ENCODE measurements around the gene CXCL16.

GRCh38 chr17:4743216-4743615 lies 3.5 kb upstream of the CXCL16 start:
- TF ChIP-seq SIN3A (IDR thresholded peaks at IDR 0.05; ENCODE audit: low read depth, low read length) (no peak), IRF3 (IDR thresholded peaks at IDR 0.05) (no peak), CTCF (IDR thresholded peaks at IDR 0.05 in 2 of 3, conservative IDR thresholded peaks at IDR 0.05 in 1 of 3; ENCODE audit: control insufficient read depth in 2 of 3, extremely low read depth in 1 of 3, insufficient read depth in 1 of 3, low read depth in 3 of 3, low read length in 3 of 3) (no peak), EGR1 (IDR thresholded peaks at IDR 0.05; ENCODE audit: borderline replicate concordance in 1 of 2, low read depth in 2 of 2, low read length in 2 of 2) (no peak), FOXK2 (IDR thresholded peaks at IDR 0.05) (no peak), CREB1 (IDR thresholded peaks at IDR 0.05; ENCODE audit: low read depth) (no peak), MLLT1 (IDR thresholded peaks at IDR 0.05) (no peak), HCFC1 (IDR thresholded peaks at IDR 0.05; ENCODE audit: low read length) (no peak), SUPT20H (IDR thresholded peaks at IDR 0.05; ENCODE audit: borderline replicate concordance, control insufficient read depth, low read depth, low read length) (no peak), CEBPB (IDR thresholded peaks at IDR 0.05; ENCODE audit: borderline replicate concordance in 1 of 2, low read depth in 2 of 2, low read length in 2 of 2) (no peak), E2F4 (IDR thresholded peaks at IDR 0.05; ENCODE audit: low read depth, low read length) (no peak), TAF1 (IDR thresholded peaks at IDR 0.05; ENCODE audit: borderline replicate concordance, low read depth, low read length) (no peak), EZH2 (IDR thresholded peaks at IDR 0.05; ENCODE audit: borderline replicate concordance, control insufficient read depth, low read depth, low read length) (no peak), HDGF (IDR thresholded peaks at IDR 0.05) (no peak)

Data from GM12878 (cell line).